ENCODE data around the gene STIMATE.
A peak's percentile ranks its signal among the peaks of the same experiment; 100 is the strongest.

The STIMATE gene

DNA sequence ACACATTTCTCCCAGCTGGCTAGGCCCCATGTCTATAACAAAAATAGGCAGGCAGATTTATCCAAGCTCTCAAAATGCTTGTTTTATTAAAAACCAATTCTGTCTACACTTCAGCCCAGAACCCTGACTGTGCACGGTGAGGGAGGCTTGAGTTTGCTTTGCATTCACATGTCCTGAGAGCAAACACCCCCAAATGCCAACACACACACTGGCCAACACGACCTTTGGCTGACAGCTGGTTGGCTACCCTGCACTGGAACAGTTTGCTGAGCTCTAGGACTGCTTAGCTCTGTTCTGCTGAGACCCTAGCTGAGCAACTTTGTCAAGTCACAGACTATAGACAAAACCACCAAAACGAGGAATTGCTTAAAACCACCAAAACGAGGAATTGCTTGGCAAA, 3.6 kb downstream of the STIMATE start:
- peak in 1 of 2 donors; percentile 16 for DNase-seq

DNA sequence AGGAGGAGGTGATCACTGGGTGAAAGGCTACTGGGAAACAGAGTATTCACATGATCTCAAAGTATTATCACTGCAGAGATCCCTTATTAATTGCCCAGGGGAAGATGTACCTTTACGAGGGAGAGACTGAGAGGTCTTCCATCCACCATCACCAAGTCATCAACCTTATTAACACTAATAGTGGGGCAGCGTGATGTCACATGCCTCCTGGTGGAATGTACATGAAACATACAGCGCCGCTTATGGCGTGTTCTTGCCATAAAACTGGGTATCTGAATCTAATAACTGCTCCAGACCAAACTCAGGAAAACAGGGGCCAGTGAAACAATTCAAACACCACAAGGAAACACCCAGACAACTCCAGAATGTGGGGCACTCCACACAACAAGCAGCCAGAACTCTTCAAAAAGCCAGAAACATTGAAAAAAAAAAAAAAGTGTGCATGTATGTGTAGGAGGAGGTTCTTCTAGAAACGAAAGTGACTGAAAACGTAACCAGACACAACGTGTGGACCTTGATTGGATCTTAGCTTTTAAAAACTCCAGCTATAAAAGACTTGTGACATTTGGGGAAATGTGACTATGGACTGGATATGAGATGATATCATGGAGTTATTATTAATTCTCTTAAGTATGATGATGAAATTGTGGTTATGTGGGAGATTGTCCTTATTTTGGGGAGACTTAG, 4.6 kb downstream of the STIMATE start:
- DNase-seq = peak; percentile 84

- DNase-seq = no peak
Observed at GRCh38 chr3:52892290-52892624, 5.1 kb downstream of the STIMATE start.

DNA sequence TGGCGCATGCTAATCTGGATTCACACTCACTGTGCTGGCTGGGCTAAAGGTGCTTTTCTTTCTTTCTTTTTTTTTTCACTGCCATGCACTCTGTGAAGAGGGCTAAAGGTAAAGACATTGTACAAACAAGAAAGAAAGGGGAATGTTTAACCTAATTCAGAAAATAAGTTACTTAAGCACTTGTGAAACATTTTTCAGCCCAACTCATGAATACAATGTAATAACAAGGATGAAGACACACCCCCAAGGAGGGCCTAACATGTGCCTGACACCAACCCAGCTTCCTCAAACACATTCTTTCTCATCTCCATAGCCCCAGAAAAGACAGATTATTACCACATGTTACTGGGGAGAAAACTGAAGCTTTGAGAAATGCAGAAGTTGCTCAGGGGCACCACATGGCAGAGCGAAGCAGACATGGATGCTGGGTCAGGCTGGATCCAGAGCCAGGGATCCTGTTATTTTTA, 5.7 kb downstream of the STIMATE start:
- DNase-seq = peak; percentile 93 to 98

DNA sequence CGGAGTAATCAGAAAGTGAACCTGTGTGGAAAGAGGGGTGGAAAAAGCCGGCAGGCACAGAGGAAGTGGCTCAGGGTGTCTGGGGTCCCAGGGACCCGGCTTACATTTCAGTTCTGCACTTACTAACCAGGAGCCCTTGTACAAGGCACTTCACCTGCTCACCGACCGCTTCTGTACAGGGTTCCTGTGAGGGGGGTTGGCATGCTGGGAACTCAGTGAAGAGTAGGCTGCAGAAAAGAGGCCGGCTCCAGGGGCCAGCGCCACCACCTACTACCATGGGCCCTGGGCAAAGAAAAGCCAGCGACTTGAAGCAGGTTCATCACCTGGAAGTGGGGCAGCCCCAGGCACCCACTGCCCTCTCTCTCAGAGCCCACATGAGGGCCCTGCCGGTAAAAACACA, 6.2 kb downstream of the STIMATE start:
- no peak for DNase-seq

- peak; percentile 20 to 49 for DNase-seq
Observed at GRCh38 chr3:52890735-52891134, 6.6 kb downstream of the STIMATE start.

- no peak for DNase-seq
Observed at GRCh38 chr3:52889901-52890300, 7.4 kb downstream of the STIMATE start.

GRCh38 chr3:52887166-52887565, 10.2 kb downstream of the STIMATE start:
- DNase-seq = no peak

GRCh38 chr3:52886049-52886730, 11.2 kb downstream of the STIMATE start:
- DNase-seq = no peak

- DNase-seq = no peak
Observed at GRCh38 chr3:52882377-52882776, 15.0 kb downstream of the STIMATE start.

DNA sequence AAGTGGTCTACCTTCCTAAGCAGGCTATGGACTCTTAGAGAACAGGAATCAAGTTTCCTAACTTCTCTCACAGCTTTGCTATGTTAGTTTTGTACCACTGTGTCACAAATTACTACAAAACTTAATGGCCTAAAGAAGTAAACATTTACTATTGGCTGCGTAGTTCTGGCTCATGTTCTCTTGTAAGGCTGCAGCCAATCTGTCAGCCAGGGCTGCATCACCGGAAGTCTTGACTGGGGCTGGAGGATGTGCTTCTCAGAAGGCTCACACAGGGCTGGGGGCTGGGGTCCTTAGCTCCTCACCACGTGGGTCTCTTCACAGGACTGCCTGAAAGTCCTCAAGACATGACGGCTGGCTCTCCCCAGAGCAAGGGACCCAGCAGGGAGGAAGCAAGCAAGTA, 15.5 kb downstream of the STIMATE start:
- DNase-seq = no peak

GRCh38 chr3:52880474-52880873, 16.9 kb downstream of the STIMATE start:
- no peak for DNase-seq

DNA sequence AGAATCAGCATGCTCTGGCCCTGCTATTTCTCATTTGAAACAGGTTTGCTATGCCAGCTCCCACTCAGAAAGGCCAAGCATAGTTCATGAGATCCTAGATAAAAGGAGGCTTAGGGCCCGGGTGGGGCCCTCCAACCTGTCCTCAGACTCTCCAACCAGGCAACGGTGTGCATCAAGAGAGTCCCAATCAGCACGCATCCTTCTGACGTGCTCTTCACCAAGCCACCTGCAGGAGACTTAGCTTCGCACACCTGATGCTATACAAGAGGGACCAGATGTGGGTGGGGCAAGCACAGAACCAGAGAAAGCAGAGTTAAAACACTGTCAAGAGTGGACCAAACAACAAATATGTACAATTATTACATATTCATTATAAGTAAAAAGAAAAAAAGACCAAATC, 17.3 kb downstream of the STIMATE start:
- no peak for DNase-seq

- DNase-seq = no peak
Observed at GRCh38 chr3:52879581-52879980, 17.8 kb downstream of the STIMATE start.

- DNase-seq = peak in 1 of 2 donors; percentile 47
Observed at GRCh38 chr3:52879090-52879489, 18.3 kb downstream of the STIMATE start.

- DNase-seq = no peak
Observed at GRCh38 chr3:52877085-52877484, 20.3 kb downstream of the STIMATE start.

DNA sequence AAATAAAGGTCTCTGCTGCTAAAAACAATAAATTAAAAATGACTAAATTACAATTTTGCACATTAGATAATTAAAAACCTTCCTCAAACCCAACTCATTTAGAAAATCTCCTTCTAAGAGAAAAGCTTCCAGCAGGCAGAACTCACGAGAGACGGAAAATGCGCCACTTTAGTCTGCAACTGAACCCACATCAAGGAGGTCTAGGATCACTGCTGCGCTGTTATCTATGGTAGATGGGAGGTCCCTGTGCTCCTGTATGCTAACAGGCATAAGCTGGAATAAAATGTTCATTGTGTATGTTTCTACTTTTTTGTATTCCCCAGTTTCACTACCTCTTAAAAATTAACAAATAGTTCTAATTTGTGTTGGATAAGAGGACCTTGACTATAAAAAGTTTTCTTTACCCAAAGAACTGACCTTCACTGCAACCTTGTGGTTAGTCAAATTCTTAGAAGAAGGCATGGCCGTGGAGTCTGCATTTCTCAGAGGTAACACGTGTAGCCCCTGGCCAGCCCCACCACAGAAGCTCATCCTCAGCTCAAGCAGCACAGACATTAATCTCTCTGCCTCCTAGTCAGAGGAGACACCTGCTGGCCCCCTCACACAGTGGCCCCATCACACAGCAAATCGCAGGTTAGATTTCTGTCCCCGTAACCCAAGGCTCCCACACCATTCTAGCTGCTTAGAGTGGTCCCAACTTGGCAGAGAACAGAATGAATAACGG, 22.3 kb downstream of the STIMATE start:
- no peak for DNase-seq

- DNase-seq = no peak
Observed at GRCh38 chr3:52874160-52874701, 23.1 kb downstream of the STIMATE start.

DNA sequence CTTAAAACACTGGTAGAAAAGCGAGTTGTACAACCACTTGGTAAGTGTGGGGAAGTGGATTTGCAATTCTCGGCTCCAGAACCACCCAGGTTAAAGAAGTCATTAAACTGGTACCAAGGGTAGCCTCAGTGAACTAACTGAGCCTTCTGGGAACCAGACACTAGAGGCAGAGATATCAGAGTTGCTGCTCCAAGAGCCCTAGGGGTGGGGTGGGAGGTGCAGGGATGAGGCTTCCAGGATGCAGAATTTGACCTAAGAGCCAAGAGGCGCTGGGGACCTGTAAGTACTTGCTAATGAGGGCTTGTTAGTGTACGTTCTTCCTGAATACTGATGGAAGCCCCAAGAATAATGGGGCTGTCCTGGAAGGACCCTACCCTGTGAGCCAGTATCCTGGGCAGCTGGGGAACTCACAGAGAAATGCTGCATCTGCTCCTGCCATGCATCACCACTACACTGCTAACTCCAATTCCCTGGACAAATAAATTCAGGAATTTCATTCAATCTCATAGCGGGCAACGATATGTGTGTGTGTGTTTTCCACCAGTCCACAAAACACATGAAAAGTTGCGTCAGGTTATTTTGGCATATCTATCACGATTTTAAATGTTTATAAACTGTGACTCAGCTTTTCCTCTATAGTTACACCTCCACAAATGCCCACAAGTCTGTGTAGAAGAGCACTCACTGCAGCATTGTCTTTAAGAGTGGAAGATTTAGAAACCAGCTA, 23.8 kb downstream of the STIMATE start:
- DNase-seq = peak; percentile 11 to 15

DNA sequence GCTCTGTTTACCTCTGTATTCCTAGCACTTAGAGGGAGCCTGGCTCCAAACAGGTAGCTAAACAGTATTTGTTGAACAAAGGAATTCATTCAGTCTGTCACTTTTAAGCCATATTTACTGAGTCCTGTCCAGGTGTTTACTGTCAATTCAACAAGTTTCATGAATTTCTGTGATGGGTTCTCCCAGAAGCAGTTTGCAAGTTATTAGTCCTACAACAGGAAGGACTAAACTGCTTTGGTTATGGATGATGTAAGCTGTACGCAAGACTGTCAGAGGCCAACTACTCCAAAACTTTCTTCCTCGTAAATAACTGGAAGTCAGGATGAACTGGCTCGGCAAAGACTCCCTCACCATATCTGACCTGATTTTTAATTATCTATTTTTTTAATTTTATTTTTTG, 25.1 kb downstream of the STIMATE start:
- DNase-seq = peak; percentile 18 to 58

DNA sequence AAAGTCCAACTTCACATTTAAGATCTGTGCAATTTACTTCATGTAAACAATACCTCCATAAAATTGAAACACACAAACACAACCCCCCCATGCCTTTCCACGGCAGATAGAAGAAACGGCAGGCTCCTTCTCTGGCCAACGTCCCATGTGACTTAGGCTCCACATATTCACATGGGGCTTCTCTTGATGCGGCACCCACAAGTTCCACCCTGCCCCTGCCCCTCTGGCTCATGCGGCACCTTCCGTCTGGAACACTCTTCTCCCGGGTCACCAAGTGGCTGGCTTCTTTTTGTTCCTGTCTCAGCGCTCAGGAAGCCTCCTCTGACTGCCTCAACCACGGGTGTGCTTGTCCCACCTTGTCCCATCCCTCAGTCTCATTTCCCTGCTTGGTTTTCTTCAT, 25.6 kb downstream of the STIMATE start:
- no peak for DNase-seq

DNA sequence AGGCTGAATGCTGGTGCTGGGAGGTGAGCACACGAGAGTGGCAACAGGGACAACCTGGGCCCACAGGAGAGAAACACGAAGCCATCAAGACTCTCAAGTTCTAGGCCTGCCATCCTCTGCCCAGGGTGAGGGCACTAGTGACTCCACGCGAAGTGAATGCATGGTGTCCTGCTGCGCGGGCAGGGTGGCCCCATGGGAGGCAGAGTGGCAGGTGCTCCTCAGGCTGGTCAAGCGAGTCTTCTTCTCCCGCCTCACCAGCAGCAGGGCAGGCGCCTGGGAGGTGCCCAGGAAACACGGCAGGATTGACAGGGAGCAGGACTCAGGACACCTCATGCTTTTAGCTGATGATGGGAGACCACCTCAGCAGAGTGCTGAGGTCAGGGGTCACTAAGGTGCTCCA, 26.9 kb downstream of the STIMATE start:
- no peak for DNase-seq

GRCh38 chr3:52866427-52866826, 30.9 kb downstream of the STIMATE start:
- DNase-seq = no peak

All from inflammatory macrophage (primary cell).